VCaP (cell line): ENCODE measurements around the gene CEP164.
"Not testable (repeated sequence)": the region's sequence is repeated elsewhere in the genome, so short reads cannot be mapped to it uniquely, and the experiment has no call there.

Experiments
- H3K27ac ChIP-seq: fragments of 450-650 bp; 2 replicates; pipeline ENCODE4 v1.5.1; 2017
- TF ChIP-seq, protein P1 (sequence below): fragments of 450-650 bp; conservative IDR thresholded peaks from 2 replicates; pipeline ENCODE4 v1.5.1; 2017; ENCODE audit warnings: mild to moderate bottlenecking, moderate library complexity

Gene CEP164

DNA sequence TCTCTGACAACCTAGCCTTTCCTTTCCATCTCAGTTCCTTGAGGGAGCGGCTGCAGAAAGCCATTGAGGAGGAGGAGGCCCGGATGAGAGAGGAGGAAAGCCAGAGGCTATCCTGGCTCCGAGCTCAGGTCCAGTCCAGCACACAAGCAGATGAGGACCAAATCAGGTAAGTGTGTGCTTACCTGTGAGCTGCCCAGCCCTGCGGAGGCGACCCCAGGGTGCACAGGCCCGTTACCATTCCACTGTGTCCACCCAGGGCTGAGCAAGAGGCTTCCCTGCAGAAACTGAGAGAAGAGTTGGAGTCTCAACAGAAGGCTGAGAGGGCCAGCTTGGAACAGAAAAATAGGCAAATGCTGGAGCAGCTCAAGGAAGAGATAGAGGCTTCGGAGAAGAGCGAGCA, 63.1 kb downstream of the CEP164 start:
- no peak overlapping the region for H3K27ac ChIP-seq
- TF ChIP-seq, protein P1, sequence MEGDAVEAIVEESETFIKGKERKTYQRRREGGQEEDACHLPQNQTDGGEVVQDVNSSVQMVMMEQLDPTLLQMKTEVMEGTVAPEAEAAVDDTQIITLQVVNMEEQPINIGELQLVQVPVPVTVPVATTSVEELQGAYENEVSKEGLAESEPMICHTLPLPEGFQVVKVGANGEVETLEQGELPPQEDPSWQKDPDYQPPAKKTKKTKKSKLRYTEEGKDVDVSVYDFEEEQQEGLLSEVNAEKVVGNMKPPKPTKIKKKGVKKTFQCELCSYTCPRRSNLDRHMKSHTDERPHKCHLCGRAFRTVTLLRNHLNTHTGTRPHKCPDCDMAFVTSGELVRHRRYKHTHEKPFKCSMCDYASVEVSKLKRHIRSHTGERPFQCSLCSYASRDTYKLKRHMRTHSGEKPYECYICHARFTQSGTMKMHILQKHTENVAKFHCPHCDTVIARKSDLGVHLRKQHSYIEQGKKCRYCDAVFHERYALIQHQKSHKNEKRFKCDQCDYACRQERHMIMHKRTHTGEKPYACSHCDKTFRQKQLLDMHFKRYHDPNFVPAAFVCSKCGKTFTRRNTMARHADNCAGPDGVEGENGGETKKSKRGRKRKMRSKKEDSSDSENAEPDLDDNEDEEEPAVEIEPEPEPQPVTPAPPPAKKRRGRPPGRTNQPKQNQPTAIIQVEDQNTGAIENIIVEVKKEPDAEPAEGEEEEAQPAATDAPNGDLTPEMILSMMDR = no peak

DNA sequence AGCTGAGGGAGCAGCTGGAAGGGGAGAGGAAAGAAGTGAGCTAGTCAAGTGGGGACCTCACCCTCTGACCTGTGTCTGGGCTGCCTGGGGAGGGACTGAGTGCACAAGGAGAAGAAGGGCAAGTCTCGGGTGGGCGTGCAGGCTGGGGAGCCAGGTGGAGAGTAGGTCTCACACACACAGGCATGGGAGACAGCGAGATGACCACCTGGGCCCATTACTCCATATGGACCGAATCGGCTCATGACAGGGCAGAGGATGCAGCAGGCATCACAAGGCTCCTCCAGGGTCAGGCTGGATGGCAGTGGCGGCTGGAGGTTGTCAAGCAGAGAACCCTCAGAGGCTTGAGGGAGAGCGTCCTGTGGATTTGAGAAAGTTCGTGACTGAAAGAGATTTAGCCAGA, 63.5 kb downstream of the CEP164 start:
- no peak overlapping the region for H3K27ac ChIP-seq
- TF ChIP-seq, protein P1 = no peak

DNA sequence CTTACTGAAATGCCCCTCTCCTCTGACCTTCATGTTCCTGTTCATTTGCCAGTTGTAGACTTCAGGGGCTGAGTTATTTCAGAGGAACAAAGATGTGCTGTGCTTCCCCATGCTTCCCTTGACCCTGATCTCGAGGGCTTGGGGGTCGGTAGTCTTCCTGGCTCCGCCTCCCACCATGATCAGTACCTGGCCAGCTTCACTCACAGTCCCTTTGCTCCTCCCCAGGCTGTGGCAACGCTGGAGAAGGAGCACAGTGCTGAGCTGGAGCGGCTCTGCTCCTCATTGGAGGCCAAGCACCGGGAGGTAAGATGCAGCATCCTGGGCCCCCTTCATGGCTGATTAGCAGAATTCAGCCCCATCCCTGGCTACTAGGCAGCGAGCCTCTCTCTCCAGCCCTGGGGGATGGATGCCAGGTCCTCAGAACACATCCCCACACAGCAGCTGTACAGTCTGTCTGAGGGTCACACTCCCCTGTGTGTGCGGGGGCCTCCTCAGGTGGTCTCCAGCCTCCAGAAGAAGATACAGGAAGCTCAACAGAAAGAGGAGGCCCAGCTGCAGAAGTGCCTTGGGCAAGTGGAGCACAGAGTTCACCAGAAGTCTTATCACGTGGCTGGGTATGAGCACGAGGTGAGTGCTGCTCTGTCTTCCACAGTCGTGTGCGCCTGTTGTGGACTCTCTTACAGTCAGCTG, 64.5 kb downstream of the CEP164 start:
- TF ChIP-seq, protein P1 = no peak

DNA sequence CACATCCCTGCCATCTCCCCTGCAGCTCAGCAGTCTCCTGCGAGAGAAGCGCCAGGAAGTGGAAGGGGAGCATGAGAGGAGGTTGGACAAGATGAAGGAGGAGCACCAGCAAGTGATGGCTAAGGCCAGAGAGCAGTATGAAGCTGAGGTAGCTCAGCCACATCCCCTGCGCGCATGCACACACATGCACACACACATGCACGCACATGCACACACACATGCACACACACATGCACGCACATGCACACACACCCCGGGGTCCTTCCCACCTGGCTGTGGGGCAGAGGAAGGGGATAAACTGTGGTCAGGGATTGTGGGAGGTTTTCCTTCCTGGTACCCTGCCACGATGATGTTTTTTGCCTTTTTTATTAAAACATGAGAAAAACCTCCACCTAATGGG, 65.3 kb downstream of the CEP164 start:
- TF ChIP-seq, protein P1 = no peak
- H3K27ac ChIP-seq = no peak overlapping the region

More for the DNA sequence above, 64.5 kb downstream of the CEP164 start:
- H3K27ac ChIP-seq = no peak overlapping the region

DNA sequence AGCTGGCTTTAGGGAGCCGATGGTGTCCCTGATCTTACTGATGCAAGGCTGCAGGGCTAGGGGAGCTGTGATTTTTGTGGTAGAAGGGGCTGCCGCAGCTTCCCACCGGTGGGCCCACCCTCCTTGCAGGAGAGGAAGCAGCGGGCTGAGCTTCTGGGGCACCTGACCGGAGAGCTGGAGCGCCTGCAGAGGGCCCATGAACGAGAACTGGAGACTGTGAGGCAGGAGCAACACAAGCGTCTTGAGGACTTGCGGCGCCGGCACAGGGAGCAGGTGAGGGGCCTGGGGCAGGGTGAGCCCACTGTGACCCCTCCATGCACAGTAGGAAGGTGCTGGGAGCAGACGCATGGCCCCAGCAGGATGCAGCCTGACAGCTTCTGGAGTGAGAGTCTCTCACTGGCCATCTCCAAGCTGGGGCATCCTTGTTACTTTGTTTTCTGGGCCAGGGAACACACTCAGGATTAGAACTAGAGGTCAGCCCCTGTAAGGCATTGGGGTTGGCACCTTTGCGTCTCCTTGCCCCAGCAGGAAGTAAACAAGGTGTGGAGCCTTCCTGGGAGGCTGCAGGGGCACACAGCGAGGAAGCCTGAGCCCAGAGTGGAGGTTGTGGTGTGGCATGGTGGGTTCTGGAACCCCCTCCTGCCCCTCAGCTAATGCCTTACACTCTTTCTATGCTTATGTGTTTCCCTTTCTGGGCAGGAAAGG, 66.7 kb downstream of the CEP164 start:
- no peak overlapping the region for H3K27ac ChIP-seq
- TF ChIP-seq, protein P1 = no peak

DNA sequence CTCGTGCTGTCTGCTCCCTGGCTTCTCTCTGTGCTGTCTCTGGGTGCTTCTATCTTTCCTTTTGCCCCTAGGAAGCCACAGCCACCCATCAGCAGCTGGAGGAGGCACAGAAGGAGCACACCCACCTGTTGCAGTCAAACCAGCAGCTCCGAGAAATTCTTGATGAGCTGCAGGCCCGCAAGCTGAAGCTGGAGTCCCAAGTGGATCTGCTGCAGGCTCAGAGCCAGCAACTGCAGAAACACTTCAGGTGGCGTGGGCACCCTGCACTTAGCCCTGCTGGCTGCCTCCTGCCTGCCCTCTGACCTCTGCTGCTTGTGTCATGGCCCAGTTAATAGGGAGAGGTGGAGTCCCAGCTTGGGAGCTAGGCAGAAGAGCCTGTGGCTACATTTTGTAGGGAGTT, 67.8 kb downstream of the CEP164 start:
- H3K27ac ChIP-seq = no peak overlapping the region
- TF ChIP-seq, protein P1 = no peak

DNA sequence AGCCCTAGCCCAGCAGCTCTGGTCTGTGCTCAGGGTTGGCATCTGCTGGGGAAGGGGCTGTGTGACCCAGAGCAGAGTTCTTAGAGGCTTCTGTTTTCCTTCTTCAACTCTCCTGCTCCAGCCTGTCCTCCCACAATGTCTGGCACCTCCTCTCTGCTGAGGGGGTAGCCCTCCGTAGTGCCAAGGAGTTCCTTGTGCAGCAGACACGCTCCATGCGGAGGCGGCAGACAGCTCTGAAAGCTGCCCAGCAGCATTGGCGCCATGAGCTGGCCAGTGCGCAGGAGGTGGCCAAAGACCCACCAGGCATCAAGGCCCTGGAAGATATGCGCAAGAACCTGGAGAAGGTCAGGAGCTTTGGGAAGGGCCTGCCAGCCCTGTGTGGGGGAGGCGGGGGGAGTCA, 69.3 kb downstream of the CEP164 start:
- TF ChIP-seq, protein P1 = no peak
- no peak overlapping the region for H3K27ac ChIP-seq

DNA sequence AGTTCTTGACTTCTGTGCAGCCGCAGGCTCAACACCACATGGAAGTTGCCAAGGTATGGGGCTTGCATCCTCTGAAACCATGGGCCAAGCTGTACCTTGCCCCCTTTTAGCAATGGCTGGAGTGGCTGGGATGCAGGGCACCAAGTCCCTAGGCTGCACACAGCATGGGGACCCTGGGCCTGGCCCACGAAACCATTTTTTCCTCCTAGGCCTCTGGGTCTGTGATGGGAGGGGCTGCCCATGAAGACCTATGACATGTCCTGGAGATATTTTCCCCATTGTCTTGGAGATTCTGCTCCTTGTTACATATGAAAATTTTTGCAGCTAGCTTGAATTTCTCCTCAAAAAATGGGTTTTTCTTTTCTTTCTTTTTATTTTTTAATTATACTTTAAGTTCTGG, 71.0 kb downstream of the CEP164 start:
- not testable (repeated sequence) for H3K27ac ChIP-seq

DNA sequence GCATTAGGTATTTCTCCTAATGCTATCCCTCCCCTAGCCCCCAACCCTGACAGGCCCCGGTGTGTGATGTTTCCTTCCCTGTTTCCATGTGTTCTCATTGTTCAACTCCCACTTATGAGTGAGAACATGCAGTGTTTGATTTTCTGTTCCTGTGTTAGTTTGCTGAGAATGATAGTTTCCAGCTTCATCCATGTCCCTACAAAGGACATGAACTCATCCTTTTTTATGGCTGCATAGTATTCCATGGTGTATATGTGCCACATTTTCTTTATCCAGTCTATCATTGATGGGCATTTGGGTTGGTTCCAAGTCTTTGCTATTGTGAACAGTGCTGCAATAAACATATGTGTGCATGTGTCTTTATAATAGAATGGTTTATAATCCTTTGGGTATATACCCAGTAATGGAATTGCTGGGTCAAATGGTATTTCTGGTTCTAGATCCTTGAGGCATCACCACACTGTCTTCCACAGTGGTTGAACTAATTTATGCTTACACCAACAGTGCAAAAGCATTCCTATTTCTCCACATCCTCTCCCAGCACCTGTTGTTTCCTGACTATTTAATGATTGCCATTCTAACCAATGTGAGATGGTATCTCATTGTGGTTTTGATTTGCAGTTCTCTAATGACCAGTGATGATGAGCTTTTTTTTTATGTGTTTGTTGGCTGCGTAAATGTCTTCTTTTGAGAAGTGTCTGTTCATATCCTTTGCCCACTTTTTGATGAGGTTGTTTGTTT, 71.6 kb downstream of the CEP164 start:
- H3K27ac ChIP-seq = not testable (repeated sequence)

DNA sequence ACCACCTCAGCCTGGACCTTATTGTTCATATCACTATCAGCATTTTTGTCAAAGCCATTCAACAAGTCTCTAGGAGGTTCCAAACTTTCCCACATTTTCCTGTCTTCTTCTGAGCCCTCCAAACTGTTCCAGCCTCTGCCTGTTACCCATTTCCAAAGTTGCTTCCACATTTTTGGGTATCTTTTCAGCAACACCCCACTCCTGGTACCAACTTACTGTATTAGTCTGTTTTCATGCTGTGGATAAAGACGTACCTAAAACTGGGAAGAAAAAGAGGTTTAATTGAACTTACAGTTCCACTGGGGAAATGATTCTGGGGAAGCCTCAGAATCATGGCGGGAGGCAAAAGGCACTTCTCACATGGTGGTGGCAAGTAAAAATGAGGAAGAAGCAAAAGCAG, 78.2 kb downstream of the CEP164 start:
- not testable (repeated sequence) for H3K27ac ChIP-seq
